Measurements from ENCODE around the gene DUSP22.

DUSP22 gene

GRCh38 chr6:299104-299980 lies 7.1 kb downstream of the DUSP22 start:
- no peaks in the 10 kb centered on the region for H3K9me3 Mint-ChIP-seq
- no peak for DNase-seq
- no peak overlapping the region for H3K4me3 Mint-ChIP-seq
- no peaks in the 10 kb centered on the region for H3K27me3 Mint-ChIP-seq
- ATAC-seq: no peak
- no peak overlapping the region for H3K27ac Mint-ChIP-seq
- no peaks in the 10 kb centered on the region for H3K4me1 Mint-ChIP-seq

- DNase-seq (no peak), ATAC-seq (no peak)
- Mint-ChIP-seq H3K9me3 (no peaks in the 10 kb centered on the region), H3K27ac (no peak overlapping the region), H3K27me3 (no peaks in the 10 kb centered on the region), H3K4me1 (no peaks in the 10 kb centered on the region), H3K4me3 (no peak overlapping the region)
Measured at GRCh38 chr6:300026-300425, 7.7 kb downstream of the DUSP22 start.

- Mint-ChIP-seq H3K27me3 (no peaks in the 10 kb centered on the region), H3K27ac (no peak overlapping the region), H3K4me1 (no peaks in the 10 kb centered on the region), H3K4me3 (no peak overlapping the region), H3K9me3 (no peaks in the 10 kb centered on the region)
- ATAC-seq: no peak
- DNase-seq: no peak
Measured at GRCh38 chr6:300494-301198, 8.4 kb downstream of the DUSP22 start.

GRCh38 chr6:301526-301925 lies 9.2 kb downstream of the DUSP22 start:
- DNase-seq: no peak
- H3K4me1 Mint-ChIP-seq: no peaks in the 10 kb centered on the region
- H3K9me3 Mint-ChIP-seq: no peaks in the 10 kb centered on the region
- no peak for ATAC-seq
- H3K27me3 Mint-ChIP-seq: no peaks in the 10 kb centered on the region
- H3K27ac Mint-ChIP-seq: no peak overlapping the region
- H3K4me3 Mint-ChIP-seq: no peak overlapping the region

- Mint-ChIP-seq H3K4me3 (no peak overlapping the region), H3K27me3 (no peaks in the 10 kb centered on the region), H3K4me1 (no peaks in the 10 kb centered on the region), H3K27ac (no peak overlapping the region), H3K9me3 (no peaks in the 10 kb centered on the region)
- ATAC-seq: no peak
- DNase-seq: no peak
Measured at GRCh38 chr6:301929-302705, 9.8 kb downstream of the DUSP22 start.

- DNase-seq (no peak), ATAC-seq (no peak)
- no peaks in the 10 kb centered on the region for H3K9me3 Mint-ChIP-seq
- H3K4me1 Mint-ChIP-seq: no peaks in the 10 kb centered on the region
- no peak overlapping the region for H3K27ac Mint-ChIP-seq
- H3K4me3 Mint-ChIP-seq: no peak overlapping the region
- no peaks in the 10 kb centered on the region for H3K27me3 Mint-ChIP-seq
Measured at GRCh38 chr6:302760-303159, 10.5 kb downstream of the DUSP22 start.

GRCh38 chr6:303263-303662 lies 11.0 kb downstream of the DUSP22 start:
- no peak for ATAC-seq

GRCh38 chr6:303948-304558 lies 11.8 kb downstream of the DUSP22 start:
- DNase-seq (no peak), ATAC-seq (peak; percentile 40)
- Mint-ChIP-seq H3K27ac (no peak overlapping the region), H3K4me3 (no peak overlapping the region), H3K27me3 (no peaks in the 10 kb centered on the region), H3K9me3 (no peaks in the 10 kb centered on the region), H3K4me1 (peaks cover 6% of the 10 kb centered on the region)

More at GRCh38 chr6:303263-303662, 11.0 kb downstream of the DUSP22 start:
- Mint-ChIP-seq H3K27ac (no peak overlapping the region), H3K4me1 (no peaks in the 10 kb centered on the region), H3K4me3 (no peak overlapping the region), H3K9me3 (no peaks in the 10 kb centered on the region), H3K27me3 (no peaks in the 10 kb centered on the region)
- DNase-seq: no peak

- no peak overlapping the region for H3K4me3 Mint-ChIP-seq
- H3K9me3 Mint-ChIP-seq: no peaks in the 10 kb centered on the region
- DNase-seq (no peak), ATAC-seq (no peak)
- no peak overlapping the region for H3K27ac Mint-ChIP-seq
- H3K4me1 Mint-ChIP-seq: peaks cover 13% of the 10 kb centered on the region
- H3K27me3 Mint-ChIP-seq: no peaks in the 10 kb centered on the region
Measured at GRCh38 chr6:304833-305370, 12.6 kb downstream of the DUSP22 start.

- Mint-ChIP-seq H3K9me3 (no peaks in the 10 kb centered on the region), H3K27me3 (no peaks in the 10 kb centered on the region), H3K4me1 (peaks cover 20% of the 10 kb centered on the region), H3K4me3 (no peak overlapping the region), H3K27ac (no peak overlapping the region)
- ATAC-seq: no peak
- no peak for DNase-seq
Measured at GRCh38 chr6:305371-306206, 13.3 kb downstream of the DUSP22 start.

- no peak for DNase-seq
- ATAC-seq: no peak
- peaks cover 30% of the 10 kb centered on the region for H3K4me1 Mint-ChIP-seq
- no peak overlapping the region for H3K4me3 Mint-ChIP-seq
- H3K9me3 Mint-ChIP-seq: no peaks in the 10 kb centered on the region
- H3K27me3 Mint-ChIP-seq: no peaks in the 10 kb centered on the region
- no peak overlapping the region for H3K27ac Mint-ChIP-seq
Measured at GRCh38 chr6:306641-307061, 14.4 kb downstream of the DUSP22 start.

GRCh38 chr6:307065-307814 lies 15.0 kb downstream of the DUSP22 start:
- Mint-ChIP-seq H3K4me1 (peaks cover 36% of the 10 kb centered on the region), H3K4me3 (no peak overlapping the region), H3K9me3 (no peaks in the 10 kb centered on the region), H3K27ac (no peak overlapping the region), H3K27me3 (no peaks in the 10 kb centered on the region)
- no peak for ATAC-seq
- DNase-seq: no peak

GRCh38 chr6:307874-308273 lies 15.6 kb downstream of the DUSP22 start:
- Mint-ChIP-seq H3K4me1 (peaks cover 42% of the 10 kb centered on the region), H3K4me3 (no peak overlapping the region), H3K27ac (peak overlapping the region in 1 of 2 donors; percentile 28), H3K27me3 (no peaks in the 10 kb centered on the region), H3K9me3 (no peaks in the 10 kb centered on the region)
- no peak for DNase-seq
- ATAC-seq: no peak

GRCh38 chr6:308307-308706 lies 16.0 kb downstream of the DUSP22 start:
- Mint-ChIP-seq H3K4me3 (no peak overlapping the region), H3K9me3 (no peaks in the 10 kb centered on the region), H3K27ac (no peak overlapping the region), H3K4me1 (peaks cover 47% of the 10 kb centered on the region), H3K27me3 (no peaks in the 10 kb centered on the region)
- DNase-seq (no peak), ATAC-seq (no peak)
